Fibroblast of pulmonary artery (primary cell): ENCODE data around the gene CLCN6.

ENCODE experiments used
- DNase-seq: peaks from one replicate; pipeline ENCODE4 v3.0.0-alpha.2; 2010; ENCODE audit warnings: low read depth
- H3K4me3 ChIP-seq: replicated peaks from 2 replicates; pipeline ENCODE4 v1.5.1; 2011; ENCODE audit warnings: low read depth, mild to moderate bottlenecking, control low read depth, low read length, moderate library complexity
- TF ChIP-seq, protein P1 (sequence below): IDR thresholded peaks from 2 replicates; pipeline ENCODE4 v1.5.1; 2011; ENCODE audit warnings: mild to moderate bottlenecking, control low read depth, low read length, inconsistent platforms; ENCODE audit errors: missing control alignments

Gene CLCN6

GRCh38 chr1:11855430-11855829 lies 49.4 kb downstream of the CLCN6 start:
- TF ChIP-seq, protein P1, sequence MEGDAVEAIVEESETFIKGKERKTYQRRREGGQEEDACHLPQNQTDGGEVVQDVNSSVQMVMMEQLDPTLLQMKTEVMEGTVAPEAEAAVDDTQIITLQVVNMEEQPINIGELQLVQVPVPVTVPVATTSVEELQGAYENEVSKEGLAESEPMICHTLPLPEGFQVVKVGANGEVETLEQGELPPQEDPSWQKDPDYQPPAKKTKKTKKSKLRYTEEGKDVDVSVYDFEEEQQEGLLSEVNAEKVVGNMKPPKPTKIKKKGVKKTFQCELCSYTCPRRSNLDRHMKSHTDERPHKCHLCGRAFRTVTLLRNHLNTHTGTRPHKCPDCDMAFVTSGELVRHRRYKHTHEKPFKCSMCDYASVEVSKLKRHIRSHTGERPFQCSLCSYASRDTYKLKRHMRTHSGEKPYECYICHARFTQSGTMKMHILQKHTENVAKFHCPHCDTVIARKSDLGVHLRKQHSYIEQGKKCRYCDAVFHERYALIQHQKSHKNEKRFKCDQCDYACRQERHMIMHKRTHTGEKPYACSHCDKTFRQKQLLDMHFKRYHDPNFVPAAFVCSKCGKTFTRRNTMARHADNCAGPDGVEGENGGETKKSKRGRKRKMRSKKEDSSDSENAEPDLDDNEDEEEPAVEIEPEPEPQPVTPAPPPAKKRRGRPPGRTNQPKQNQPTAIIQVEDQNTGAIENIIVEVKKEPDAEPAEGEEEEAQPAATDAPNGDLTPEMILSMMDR = no peak
- H3K4me3 ChIP-seq = no peak overlapping the region
- no peak for DNase-seq

- H3K4me3 ChIP-seq = no peak overlapping the region
- TF ChIP-seq, protein P1 = no peak
- DNase-seq = no peak
Measured at GRCh38 chr1:11856698-11857097, 50.7 kb downstream of the CLCN6 start.

DNA sequence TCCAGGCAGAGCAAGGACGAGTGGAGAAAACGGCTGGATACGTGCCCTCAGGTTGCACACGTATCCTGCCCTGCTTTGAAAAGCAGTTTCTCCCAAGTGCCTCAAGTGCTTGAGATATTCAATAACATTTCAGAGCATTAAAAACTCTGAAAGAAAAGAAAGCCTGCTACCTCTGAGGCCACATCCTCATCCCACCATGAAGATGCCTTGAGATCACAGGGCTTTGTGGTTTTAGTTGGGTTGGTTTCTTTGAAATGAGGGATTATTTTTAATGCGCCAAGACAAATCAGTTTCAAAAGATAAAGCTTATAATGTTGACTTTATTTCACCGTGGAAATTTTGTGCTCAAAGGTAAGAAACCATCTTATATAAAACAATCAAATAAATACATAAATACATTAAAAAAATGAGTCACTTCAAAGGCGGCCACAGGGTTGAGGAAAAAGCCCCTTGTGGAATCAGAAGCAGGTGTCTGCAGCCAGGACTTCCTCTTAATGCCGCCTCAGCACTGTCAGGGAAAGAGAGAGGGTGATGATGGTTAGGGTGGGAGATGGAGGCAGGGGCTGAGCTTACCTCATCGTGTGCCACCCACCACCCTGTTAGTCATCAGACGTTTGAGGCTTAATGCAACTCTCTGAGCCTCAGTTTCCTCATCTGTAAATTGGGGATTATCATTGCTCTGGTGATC lies 51.3 kb downstream of the CLCN6 start:
- no peak overlapping the region for H3K4me3 ChIP-seq
- DNase-seq = no peak
- TF ChIP-seq, protein P1 = no peak

GRCh38 chr1:11858158-11858557 lies 52.2 kb downstream of the CLCN6 start:
- H3K4me3 ChIP-seq = no peak overlapping the region
- TF ChIP-seq, protein P1 = no peak
- DNase-seq = no peak

- DNase-seq = no peak
- TF ChIP-seq, protein P1 = no peak
- H3K4me3 ChIP-seq = no peak within 1 kb of the TSS
Measured at GRCh38 chr1:11858613-11858967, 52.6 kb downstream of the CLCN6 start, which contains the start of gene NPPB. Gene NPPB, minus strand, starts transcription at chr1:11858945. Its CDS starts 112 bp downstream, at chr1:11858833.

DNA sequence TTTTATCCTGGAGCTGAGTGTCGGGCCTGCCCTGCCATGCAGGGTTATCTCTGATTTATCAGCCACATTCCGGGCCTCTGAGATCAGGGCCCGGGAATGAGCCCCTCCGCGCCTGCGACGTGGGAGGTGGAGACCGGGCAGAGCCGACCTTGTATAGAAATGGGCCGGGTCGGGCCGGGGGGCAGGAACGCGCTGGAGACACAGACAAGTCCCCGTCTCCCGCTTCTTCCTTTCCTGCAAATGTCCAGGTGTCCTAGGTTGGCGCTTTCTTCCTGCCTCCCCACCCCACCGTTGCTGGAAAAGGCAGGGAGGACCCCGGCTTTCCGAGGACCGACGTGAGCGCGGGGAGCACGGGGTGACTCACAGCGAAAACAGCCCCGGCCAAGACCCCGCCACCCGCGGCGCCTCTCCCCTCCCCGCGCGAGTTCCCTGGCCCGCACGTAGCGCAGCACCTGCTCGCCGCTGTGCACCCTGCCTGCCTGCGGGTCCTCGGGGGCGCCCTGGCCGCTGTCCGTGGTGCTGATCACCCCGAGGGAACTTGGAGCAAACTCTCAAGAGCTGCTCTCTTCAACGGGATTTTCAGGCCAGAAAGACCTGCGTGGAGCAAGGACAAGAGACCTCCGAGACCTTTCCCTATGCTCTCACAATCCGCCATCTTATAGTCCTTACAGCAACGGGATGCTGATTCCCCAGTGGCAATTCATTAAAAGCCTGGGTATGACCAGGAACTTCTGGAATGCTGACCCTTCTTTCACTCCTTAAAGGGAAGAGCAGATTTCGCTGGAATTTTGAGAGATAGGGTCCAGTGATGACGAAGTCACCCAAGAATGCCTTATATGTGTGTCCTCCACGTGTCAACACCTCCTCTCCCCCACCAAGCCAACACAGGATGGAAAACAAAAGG lies 53.2 kb downstream of the CLCN6 start:
- H3K4me3 ChIP-seq = no peak overlapping the region
- TF ChIP-seq, protein P1 = peak; percentile 37
- peak; percentile 74 for DNase-seq

DNA sequence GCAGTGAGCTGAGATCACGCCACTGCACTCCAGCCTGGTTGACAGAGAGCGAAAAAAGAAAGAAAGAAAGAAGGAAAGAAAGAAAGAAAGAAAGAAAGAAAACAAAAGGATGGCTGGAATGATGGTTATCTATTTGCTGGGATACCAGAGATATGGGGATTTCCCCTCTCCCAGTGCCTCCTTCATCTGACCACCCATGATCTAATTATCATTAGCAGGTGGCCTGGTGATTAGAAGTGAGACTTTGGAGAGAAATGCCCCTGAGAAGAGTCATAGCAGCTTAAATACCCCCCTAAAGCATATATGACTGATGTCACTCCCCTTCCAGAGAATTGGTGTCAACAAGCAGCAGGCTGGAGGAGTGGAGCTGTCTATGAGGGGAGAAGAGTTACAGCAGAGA lies 54.1 kb downstream of the CLCN6 start:
- DNase-seq = no peak
- H3K4me3 ChIP-seq = no peak overlapping the region
- TF ChIP-seq, protein P1 = no peak
